Activated CD8-positive, alpha-beta memory T cell treated with anti-CD3 and anti-CD28 coated beads for 1 hour (primary cell): Measurements from ENCODE around the gene SLC16A11.
"Not testable (repeated sequence)": the region's sequence is repeated elsewhere in the genome, so short reads cannot be mapped to it uniquely, and the experiment has no call there.

Experiments used
- DNase-seq, 2 donors: peaks; one replicate each; pipeline ENCODE4 v3.0.0-alpha.2; 2020; ENCODE audit warnings: low read depth in 1 of 2; ENCODE audit errors: extremely low read depth in 1 of 2

The SLC16A11 gene

GRCh38 chr17:7058831-7059447 lies 15.0 kb upstream of the SLC16A11 start:
- DNase-seq, result no peak

DNA sequence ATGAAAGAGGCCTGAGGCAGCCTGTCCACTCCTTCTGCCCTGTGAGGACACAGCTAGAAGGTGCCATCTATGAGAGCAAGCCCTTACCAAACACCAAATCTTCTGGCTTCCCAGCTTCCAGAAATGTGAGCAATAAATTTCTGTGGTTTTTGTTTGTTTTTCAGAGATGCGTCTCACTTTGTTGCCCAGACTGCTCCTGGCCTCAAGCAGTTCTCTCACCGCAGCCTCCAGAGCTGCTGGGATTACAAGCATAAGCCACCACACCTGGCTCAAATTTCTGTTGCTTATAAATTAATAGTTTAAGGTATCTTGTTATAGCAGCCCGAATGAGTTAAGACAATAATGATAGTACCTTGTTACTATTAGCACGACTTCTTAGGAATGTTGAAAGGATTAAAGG lies 12.5 kb upstream of the SLC16A11 start:
- no peak for DNase-seq

DNA sequence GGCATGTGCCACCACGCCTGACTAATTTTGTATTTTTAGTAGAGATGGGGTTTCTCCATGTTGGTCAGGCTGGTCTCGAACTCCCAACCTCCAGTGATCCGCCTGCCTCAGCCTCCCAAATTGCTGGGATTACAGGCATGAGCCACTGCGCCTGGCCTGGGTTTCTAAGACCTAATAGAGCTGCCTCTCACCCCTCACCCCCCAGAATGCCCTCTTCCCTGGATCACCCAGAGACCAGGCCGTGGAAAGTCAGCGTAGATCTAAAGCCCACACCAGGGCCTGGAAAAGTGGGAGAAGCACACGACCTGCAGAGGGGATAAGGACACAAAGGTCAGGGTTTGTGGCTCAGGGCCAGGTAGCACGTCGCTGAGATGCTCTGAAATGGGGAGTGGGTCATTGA lies 6.7 kb upstream of the SLC16A11 start:
- not testable (repeated sequence) for DNase-seq

DNA sequence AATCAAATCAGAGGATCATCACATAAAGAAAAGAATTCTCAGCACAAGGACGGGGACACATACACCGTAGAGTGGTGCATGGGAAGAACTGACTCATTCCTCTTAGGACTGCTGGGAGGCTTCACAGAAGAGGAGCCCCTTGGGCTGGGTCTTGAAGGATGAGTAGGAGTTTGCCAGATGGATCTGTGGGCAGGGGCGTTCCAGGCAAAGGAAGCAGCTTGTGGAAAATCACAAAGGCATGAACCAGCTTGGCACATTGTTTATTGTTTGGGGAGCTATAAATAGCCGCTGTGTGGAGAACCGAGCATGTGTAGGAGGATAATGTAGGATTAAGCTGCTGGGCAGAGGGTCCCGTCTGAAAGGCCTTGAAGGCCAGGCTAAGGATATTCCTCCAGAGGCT lies 5.1 kb upstream of the SLC16A11 start:
- no peak for DNase-seq

GRCh38 chr17:7047566-7047965 lies 3.7 kb upstream of the SLC16A11 start:
- DNase-seq, result no peak

DNA sequence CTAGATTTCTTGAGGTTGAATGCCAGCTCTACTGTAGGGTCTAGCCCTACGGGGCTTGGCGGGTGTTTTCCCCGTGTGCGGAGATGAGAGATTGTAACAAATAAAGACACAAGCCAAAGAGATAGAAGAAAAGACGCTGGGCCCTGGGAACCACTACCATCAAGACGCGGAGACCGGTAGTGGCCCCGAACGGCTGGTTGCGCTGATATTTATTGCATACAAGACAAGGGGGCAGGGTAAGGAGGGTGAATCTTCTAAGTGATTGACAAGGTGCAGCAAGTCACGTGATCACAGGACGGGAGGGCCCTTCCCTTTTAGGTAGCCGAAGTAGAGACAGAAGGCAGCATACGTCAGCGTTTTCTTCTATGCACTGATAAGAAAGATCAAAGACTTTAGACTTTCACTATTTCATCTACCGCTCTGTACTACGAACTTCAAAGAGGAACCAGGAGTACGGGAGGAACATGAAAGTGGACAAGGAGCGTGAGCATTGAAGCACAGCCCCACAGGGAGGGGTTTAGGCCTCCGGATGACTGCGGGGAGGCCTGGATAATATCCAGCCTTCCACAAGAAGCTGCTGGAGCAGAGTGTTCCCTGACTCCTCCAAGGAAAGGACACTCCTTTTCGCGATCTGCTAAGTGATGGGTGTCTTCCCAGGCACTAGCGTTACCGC lies 3.0 kb upstream of the SLC16A11 start:
- peak in 1 of 2 donors; percentile 49 for DNase-seq

DNA sequence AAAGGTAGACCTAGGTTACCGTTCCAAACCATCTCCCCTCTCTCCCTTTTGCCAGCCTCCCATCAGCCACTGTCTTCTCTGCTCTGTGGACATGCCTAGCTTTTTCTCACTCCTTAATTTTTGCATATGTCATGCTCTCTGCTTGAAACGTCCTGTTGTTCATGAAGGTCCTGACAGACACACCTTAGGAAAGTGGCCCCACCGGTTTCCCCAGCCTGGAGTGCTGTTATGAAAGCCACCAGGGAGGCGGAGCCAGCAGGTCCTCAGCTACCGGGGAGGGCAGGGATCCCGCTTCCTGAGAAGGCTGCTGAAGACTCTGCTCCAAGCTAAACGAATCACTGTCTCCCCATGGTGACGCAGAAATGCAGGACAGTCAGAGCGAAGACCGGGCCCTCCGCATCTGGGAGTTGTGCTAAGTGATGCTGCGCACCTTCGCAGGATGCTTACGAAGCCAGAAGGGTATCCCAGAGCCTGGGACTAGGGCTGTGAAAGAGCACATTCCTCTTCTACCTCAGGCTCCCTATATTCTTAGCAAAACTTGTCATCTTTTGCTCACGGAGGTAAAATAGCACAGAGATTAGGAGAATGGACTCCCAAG lies 2.3 kb upstream of the SLC16A11 start:
- no peak for DNase-seq

- no peak for DNase-seq
These were observed 1.7 kb upstream of the SLC16A11 start for GRCh38 chr17:7045492-7046126.

- no peak for DNase-seq
These were observed 753 bp downstream of the SLC16A11 start for GRCh38 chr17:7043182-7043496.

DNA sequence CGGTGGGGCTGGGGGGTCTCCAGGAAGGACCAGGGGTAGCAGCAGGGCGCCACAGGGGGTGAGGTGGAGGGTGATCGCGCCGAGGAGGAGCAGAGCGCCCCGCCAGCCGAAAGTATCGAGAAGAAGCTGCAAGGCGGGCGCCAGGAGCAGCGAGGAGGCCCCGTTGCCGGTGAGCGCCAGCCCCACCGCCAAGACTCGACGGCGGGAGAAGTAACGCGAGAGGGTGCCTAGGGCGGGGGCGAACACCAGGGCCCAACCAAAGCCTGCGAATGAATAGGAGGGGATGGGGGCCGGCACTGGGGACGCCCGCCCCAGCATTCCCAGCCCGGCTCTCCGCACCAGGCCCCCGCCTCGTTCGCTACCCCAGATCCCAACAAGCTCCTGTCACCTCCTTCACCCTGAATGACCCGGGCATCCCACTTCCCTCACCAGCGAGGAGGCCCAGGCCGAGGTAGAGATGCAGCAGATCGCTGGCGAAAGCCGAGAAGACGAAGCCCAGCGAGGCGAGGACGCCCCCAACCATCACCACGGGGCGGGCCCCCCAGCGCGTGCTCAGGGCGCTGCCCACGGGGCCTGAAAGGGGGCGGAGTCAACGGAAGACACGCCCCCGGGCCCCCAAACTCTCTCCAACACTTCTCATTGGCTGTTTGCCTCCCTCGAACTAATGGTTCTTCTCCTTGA lies 1.3 kb downstream of the SLC16A11 start:
- no peak for DNase-seq

- no peak for DNase-seq
These were observed 2.0 kb downstream of the SLC16A11 start for GRCh38 chr17:7041607-7042500.

DNA sequence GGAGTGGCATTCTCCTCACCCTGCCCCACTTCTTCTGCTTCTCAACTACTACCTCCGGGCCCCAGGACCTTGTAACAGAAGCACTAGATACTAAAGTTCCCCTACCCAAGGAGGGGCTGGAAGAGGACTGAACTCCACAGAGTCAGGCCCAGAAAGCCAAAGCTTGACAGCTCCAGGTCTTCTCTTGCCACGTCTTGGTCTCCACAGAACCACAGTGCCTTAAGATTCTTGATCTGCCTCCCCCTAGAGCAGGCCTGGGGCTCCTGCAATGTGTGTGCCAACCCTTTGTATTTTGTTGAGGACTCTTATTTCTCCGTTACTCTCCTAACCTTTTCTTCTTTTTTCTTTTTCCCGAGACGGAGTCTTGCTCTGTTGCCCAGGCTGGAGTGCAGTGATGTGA lies 4.1 kb downstream of the SLC16A11 start:
- DNase-seq, result no peak

- DNase-seq, result no peak
These were observed 5.6 kb downstream of the SLC16A11 start for GRCh38 chr17:7038025-7038862.

- peak; percentile 94 to 98 for DNase-seq
These were observed 8.1 kb downstream of the SLC16A11 start, which contains the start of gene SLC16A13 for GRCh38 chr17:7035591-7036368. TSS of gene SLC16A13 (plus strand) at chr17:7036015. CDS start at chr17:7036383, 368 bp downstream.

- DNase-seq, result no peak
These were observed 8.8 kb downstream of the SLC16A11 start for GRCh38 chr17:7034955-7035590.

DNA sequence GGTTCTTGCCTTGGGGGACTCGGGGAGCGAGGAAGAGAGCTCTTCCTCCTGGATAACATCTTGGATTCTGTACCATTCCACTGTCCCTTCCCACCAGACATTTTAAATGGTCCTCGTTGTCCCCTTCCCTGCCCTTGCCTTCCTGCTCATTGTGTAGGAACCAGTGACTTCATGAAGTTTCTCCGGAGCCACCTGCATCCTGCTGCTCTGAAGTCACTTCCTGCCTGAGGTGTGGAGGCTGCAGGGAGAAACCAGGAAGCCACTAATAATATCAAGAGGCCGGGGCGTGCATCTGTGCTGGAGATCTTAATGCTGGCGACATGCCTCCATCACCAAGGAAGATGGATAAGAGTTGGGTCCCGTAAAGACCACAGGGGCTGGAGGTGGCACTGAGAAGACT lies 14.2 kb downstream of the SLC16A11 start:
- DNase-seq, result no peak

DNA sequence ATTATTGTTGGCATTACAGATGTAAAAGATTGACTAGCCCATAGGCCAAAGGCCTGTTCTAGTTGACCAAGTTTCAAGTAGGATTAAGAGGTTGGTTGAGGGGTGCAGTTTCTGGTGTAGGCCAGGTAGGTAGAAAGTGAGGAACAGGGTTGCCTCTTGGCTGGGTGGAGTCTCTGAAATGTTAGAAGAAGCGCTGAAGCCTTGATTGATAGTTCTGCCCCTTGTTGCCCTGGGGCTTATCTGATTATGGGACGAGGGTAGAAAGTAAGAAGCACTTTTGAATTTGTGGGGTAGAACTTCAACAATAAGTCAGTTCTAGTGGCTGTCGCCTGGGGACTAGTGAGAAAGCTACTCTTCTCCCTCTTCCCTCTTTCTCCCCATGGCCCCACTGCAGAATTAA lies 14.8 kb downstream of the SLC16A11 start:
- no peak for DNase-seq

GRCh38 chr17:7027335-7027734 lies 16.6 kb downstream of the SLC16A11 start:
- DNase-seq, result no peak
